Right lobe of liver (tissue), 4 donors: ENCODE results near the gene IBA57.

ENCODE experiments used
- POLR2A ChIP-seq: fragments of 450-650 bp; IDR thresholded peaks from one replicate; pipeline ENCODE4 v1.6.1; 2017; ENCODE audit warnings: antibody characterized with exemption, mild to moderate bottlenecking
- TF ChIP-seq, protein P1 (sequence below), 4 donors: fragments of 200-600 bp in 3 of 4; fragments of 450-650 bp in 1 of 4; IDR thresholded peaks; one replicate each; pipeline versions ENCODE4 v1.5.1 to v1.8.0; 2016 to 2022; ENCODE audit warnings: antibody characterized with exemption in 4 of 4, mild to moderate bottlenecking in 2 of 4
- donor health status: DM: no; HTN: no; CAD: no.
- donor health status: DM: no; HTN: no; CAD: no.
- donor health status: DM: no; HTN: yes; CAD: no.

DNA sequence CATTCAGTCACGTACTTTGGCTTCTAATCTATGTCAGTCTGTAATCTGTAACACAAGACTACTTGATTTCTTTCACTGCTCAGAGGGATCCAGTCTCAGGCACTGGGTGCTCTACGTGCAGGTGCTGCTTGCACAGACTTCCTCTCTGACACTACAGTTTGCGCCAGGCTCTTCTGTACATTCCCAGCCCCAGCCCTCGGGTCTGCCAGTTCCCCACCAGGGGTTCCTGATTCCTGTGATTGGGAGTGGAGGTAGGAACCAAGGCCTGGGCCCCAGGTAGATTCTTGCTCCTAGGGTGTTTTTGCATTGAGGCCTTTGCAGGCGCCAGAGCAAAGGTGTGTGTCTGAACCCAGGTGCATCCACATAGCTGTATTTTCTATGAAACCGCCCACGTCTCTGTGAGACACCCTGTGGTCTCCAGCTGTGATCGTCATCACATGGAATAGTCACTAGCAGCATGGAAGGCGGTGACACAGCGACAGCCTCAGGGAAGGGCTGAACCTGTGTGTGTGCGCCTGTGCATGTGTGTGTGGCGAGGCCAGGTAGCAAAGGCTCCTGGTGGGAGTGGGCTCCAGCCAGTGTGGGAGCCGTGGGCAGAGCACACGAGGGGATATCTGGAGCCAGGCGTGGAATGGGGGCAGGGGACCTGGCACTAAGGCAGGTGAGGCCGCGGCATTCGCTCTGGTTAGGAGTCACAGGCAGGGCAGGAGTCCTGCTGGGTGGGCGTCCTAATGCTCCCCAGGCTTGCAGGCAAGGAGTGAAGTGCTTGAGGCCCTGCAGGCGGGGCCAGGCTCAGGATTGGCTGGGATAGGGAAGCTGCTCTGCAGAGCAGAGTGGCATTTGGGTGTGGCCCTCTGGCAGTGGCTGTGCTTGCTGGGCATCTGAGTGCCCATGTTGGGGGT is 10.7 kb upstream of the IBA57 start:
- TF ChIP-seq, protein P1, sequence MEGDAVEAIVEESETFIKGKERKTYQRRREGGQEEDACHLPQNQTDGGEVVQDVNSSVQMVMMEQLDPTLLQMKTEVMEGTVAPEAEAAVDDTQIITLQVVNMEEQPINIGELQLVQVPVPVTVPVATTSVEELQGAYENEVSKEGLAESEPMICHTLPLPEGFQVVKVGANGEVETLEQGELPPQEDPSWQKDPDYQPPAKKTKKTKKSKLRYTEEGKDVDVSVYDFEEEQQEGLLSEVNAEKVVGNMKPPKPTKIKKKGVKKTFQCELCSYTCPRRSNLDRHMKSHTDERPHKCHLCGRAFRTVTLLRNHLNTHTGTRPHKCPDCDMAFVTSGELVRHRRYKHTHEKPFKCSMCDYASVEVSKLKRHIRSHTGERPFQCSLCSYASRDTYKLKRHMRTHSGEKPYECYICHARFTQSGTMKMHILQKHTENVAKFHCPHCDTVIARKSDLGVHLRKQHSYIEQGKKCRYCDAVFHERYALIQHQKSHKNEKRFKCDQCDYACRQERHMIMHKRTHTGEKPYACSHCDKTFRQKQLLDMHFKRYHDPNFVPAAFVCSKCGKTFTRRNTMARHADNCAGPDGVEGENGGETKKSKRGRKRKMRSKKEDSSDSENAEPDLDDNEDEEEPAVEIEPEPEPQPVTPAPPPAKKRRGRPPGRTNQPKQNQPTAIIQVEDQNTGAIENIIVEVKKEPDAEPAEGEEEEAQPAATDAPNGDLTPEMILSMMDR (IDR thresholded peaks at IDR 0.05), result no peak
- TF ChIP-seq POLR2A, result no peak
